ENCODE measurements around the gene BCL2L13.

Gene BCL2L13

GRCh38 chr22:17779286-17780115 is 140.9 kb downstream of the BCL2L13 start:
- H3K4me3 ChIP-seq (ENCODE audit: low read depth, low read length) = peak overlapping the region; percentile 90
- no peak for TF ChIP-seq CTCF (IDR thresholded peaks at IDR 0.05; ENCODE audit: insufficient read depth, low read depth, low read length, missing control alignments)
- peak; percentile 92 for DNase-seq (ENCODE audit: low read depth)

- DNase-seq (ENCODE audit: low read depth) = peak; percentile 43
- no peak for TF ChIP-seq CTCF (IDR thresholded peaks at IDR 0.05; ENCODE audit: insufficient read depth, low read depth, low read length, missing control alignments)
- H3K4me3 ChIP-seq (ENCODE audit: low read depth, low read length) = peak overlapping the region; percentile 90
Observed at GRCh38 chr22:17780116-17780740, 141.7 kb downstream of the BCL2L13 start.

Data from GM12865 (cell line).